ENCODE data around the gene SLC25A22.

GRCh38 chr11:748007-748359 is 50.1 kb downstream of the SLC25A22 start:
- no peak for TF ChIP-seq EP300 (IDR thresholded peaks at IDR 0.05)
- no peak for TF ChIP-seq POLR2A (IDR thresholded peaks at IDR 0.05; ENCODE audit: low read length)
- no peak for TF ChIP-seq JUN (IDR thresholded peaks at IDR 0.05)

All from A549 (cell line).